Effector CD8-positive, alpha-beta T cell (primary cell): ENCODE measurements around the gene LRRC34.

Experiments used
- DNase-seq: peaks from one replicate; lab custom pipeline; 2025; lab: John Stamatoyannopoulos, UW

The LRRC34 gene

GRCh38 chr3:169764882-169765612, 47.7 kb downstream of the LRRC34 start, which contains the start of gene TERC:
Gene TERC (minus strand): TSS chr3:169765060.
- DNase-seq, result peak; percentile 87

- peak; percentile 46 for DNase-seq
Observed at GRCh38 chr3:169764312-169764881, 48.3 kb downstream of the LRRC34 start.

GRCh38 chr3:169760479-169760878, 52.2 kb downstream of the LRRC34 start:
- no peak for DNase-seq

GRCh38 chr3:169759256-169759655, 53.4 kb downstream of the LRRC34 start:
- DNase-seq, result no peak

- no peak for DNase-seq
Observed at GRCh38 chr3:169758359-169758994, 54.2 kb downstream of the LRRC34 start.

- no peak for DNase-seq
Observed at GRCh38 chr3:169755488-169755887, 57.2 kb downstream of the LRRC34 start.

GRCh38 chr3:169754711-169755110, 58.0 kb downstream of the LRRC34 start:
- no peak for DNase-seq

- no peak for DNase-seq
Observed at GRCh38 chr3:169751875-169752274, 60.8 kb downstream of the LRRC34 start.

GRCh38 chr3:169750665-169751064, 62.0 kb downstream of the LRRC34 start:
- no peak for DNase-seq

- no peak for DNase-seq
Observed at GRCh38 chr3:169748670-169749069, 64.0 kb downstream of the LRRC34 start.

GRCh38 chr3:169746924-169747323, 65.8 kb downstream of the LRRC34 start:
- no peak for DNase-seq

GRCh38 chr3:169744366-169745054, 68.2 kb downstream of the LRRC34 start:
- no peak for DNase-seq
